GM23248 (cell line): ENCODE results near the gene CACHD1. TPM values are rescaled to one million over a fixed set of nuclear protein-coding genes. Genes with fewer than 3 reads are reported as not detected.
"Not testable (repeated sequence)": the region's sequence is repeated elsewhere in the genome, so short reads cannot be mapped to it uniquely, and the experiment has no call there.

Source experiments
- DNase-seq: peaks from one replicate; pipeline ENCODE4 v3.0.0-alpha.2; 2015
- H2AFZ ChIP-seq: fragments of 200-600 bp; sonication (generic); 2 replicates; pipeline ENCODE4 v1.6.1; 2016; ENCODE audit warnings: antibody characterized with exemption
- H3F3A ChIP-seq: fragments of 200-600 bp; sonication (generic); 2 replicates; pipeline ENCODE4 v1.6.1; 2016; ENCODE audit warnings: mild to moderate bottlenecking, antibody characterized with exemption, mixed run types; ENCODE audit not compliant: insufficient read depth
- H3K27ac ChIP-seq: fragments of 200-600 bp; sonication (generic); 2 replicates; pipeline ENCODE4 v1.5.1; 2016; ENCODE audit warnings: mild to moderate bottlenecking
- H3K27me3 ChIP-seq: fragments of 200-600 bp; sonication (generic); replicated peaks from 2 replicates; pipeline ENCODE4 v1.6.1; 2016; ENCODE audit warnings: mild to moderate bottlenecking; ENCODE audit not compliant: insufficient read depth
- H3K36me3 ChIP-seq: fragments of 200-600 bp; sonication (generic); 2 replicates; pipeline ENCODE4 v1.6.1; 2016; ENCODE audit warnings: low read depth, mild to moderate bottlenecking
- H3K4me1 ChIP-seq: fragments of 200-600 bp; sonication (generic); 2 replicates; pipeline ENCODE4 v1.6.1; 2016; ENCODE audit warnings: mild to moderate bottlenecking; ENCODE audit not compliant: insufficient read depth
- H3K4me2 ChIP-seq: fragments of 200-600 bp; sonication (generic); one replicate; pipeline ENCODE4 v1.6.1; 2016; ENCODE audit warnings: mild to moderate bottlenecking; ENCODE audit not compliant: unreplicated experiment
- H3K4me3 ChIP-seq: fragments of 200-600 bp; sonication (generic); 2 replicates; pipeline ENCODE4 v1.5.1; 2016; ENCODE audit warnings: mild to moderate bottlenecking
- H3K79me2 ChIP-seq: fragments of 200-600 bp; sonication (generic); 2 replicates; pipeline ENCODE4 v1.6.1; 2016; ENCODE audit warnings: mild to moderate bottlenecking; ENCODE audit not compliant: insufficient read depth
- H3K9ac ChIP-seq: fragments of 200-600 bp; sonication (generic); 2 replicates; pipeline ENCODE4 v1.6.1; 2016; ENCODE audit warnings: mild to moderate bottlenecking
- H3K9me2 ChIP-seq: fragments of 200-600 bp; sonication (generic); 2 replicates; pipeline ENCODE4 v1.6.1; 2016; ENCODE audit warnings: mixed run types, mild to moderate bottlenecking, moderate library complexity; ENCODE audit not compliant: insufficient read depth
- H3K9me3 ChIP-seq: fragments of 200-600 bp; sonication (generic); one replicate; pipeline ENCODE4 v1.6.1; 2017; ENCODE audit warnings: low read depth
- H4K20me1 ChIP-seq: fragments of 200-600 bp; sonication (generic); 2 replicates; pipeline ENCODE4 v1.6.0; 2016; ENCODE audit not compliant: insufficient read depth
- EZH2 ChIP-seq: fragments of 200-600 bp; sonication (generic); IDR thresholded peaks from 2 replicates; pipeline ENCODE4 v1.6.1; 2018; ENCODE audit warnings: antibody characterized with exemption, mild to moderate bottlenecking; ENCODE audit not compliant: insufficient read depth, poor library complexity, severe bottlenecking
- EZH2phosphoT487 ChIP-seq: fragments of 200-600 bp; sonication (generic); IDR thresholded peaks from 2 replicates; pipeline ENCODE4 v1.6.1; 2018; ENCODE audit warnings: antibody characterized with exemption, moderate library complexity, mild to moderate bottlenecking, low read depth; ENCODE audit not compliant: insufficient read depth
- WGBS, 2 experiments: methylation state at CpG; one replicate each; pipeline ENCODE4 v1.1.6; 2015 to 2017; ENCODE audit warnings: low lambda C conversion rate in 2 of 2, low coverage in 1 of 2; ENCODE audit errors: missing lambda C conversion rate in 2 of 2; 5-methylcytosine and 5-hydroxymethylcytosine counted together
- in situ Hi-C: fragments of 300-500 bp; cut with MboI; formaldehyde crosslinking; loops from 2 replicates; pipeline ENCODE4 v1.15.0; 2020
- polyA plus RNA-seq: library from polyadenylated mRNA; unstranded; fragments of >200 nt; fragmentation: Nextera tagmentation; extraction: Ambion mirVana; gene quantifications from 2 replicates; pipeline ENCODE4 v1.2.1, GENCODE V29; 2016
- total RNA-seq: library from RNA; depleted of rRNA; stranded (reverse); fragments of >200 nt; shearing (Covaris generic); gene quantifications from 2 replicates; pipeline ENCODE4 v1.2.3, GENCODE V29; 2014

Gene CACHD1
- total and polyA plus RNA-seq, 2 experiments from 2014 or later = 1.9 to 9.3 TPM

GRCh38 chr1:64608651-64609048 is 138.7 kb downstream of the CACHD1 start:
- Histone ChIP-seq H3F3A (no peaks in the 10 kb centered on the region), H3K4me3 (no peak overlapping the region), H4K20me1 (no peaks in the 10 kb centered on the region), H3K27ac (no peak overlapping the region), H3K9ac (no peak overlapping the region), H3K79me2 (no peaks in the 10 kb centered on the region), H3K36me3 (no peaks in the 10 kb centered on the region), H3K4me1 (0 out of 2 replicates have a peak, but pooled peaks cover 6% of the 10 kb centered on the region), H2AFZ (no peak overlapping the region), H3K9me2 (no peaks in the 10 kb centered on the region), H3K27me3 (no peaks in the 10 kb centered on the region), H3K9me3 (no peaks in the 10 kb centered on the region), H3K4me2 (no peak overlapping the region)
- DNase-seq = no peak
- TF ChIP-seq EZH2 (no peak), EZH2phosphoT487 (no peak)
- in situ Hi-C loops = no loop called here
- WGBS, 2 experiments = 92% methylated on average over 6 of the region's 6 CpGs

- H3K4me3 ChIP-seq, H3K27ac ChIP-seq, H3K9me2 ChIP-seq, H3K9me3 ChIP-seq, H4K20me1 ChIP-seq, DNase-seq, H3K27me3 ChIP-seq, H3K4me1 ChIP-seq, H3K36me3 ChIP-seq, H3K79me2 ChIP-seq, in situ Hi-C loops, H3K9ac ChIP-seq, H3F3A ChIP-seq, H3K4me2 ChIP-seq, H2AFZ ChIP-seq: not testable (repeated sequence)
- WGBS, 2 experiments = 71 to 77% methylated on average over 3 of the region's 3 CpGs
Measured at GRCh38 chr1:64610950-64611349, 141.0 kb downstream of the CACHD1 start.

GRCh38 chr1:64616039-64616438 is 146.1 kb downstream of the CACHD1 start:
- 75 to 77% methylated on average over 2 of the region's 2 CpGs for WGBS, 2 experiments
- H3K4me2 ChIP-seq = no peak overlapping the region
- TF ChIP-seq EZH2phosphoT487 = no peak
- no peak for TF ChIP-seq EZH2
- H3F3A ChIP-seq = no peaks in the 10 kb centered on the region
- peaks cover 6% of the 10 kb centered on the region; the same call in 1 of the 2 replicates for H3K9me2 ChIP-seq
- no peak overlapping the region for H3K4me3 ChIP-seq
- DNase-seq = no peak
- H3K27ac ChIP-seq = no peak overlapping the region
- in situ Hi-C loops = no loop called here
- no peaks in the 10 kb centered on the region for H3K79me2 ChIP-seq
- H4K20me1 ChIP-seq = no peaks in the 10 kb centered on the region
- H3K9me3 ChIP-seq = no peaks in the 10 kb centered on the region
- 0 out of 2 replicates have a peak, but pooled peaks cover 7% of the 10 kb centered on the region for H3K4me1 ChIP-seq
- H3K27me3 ChIP-seq = no peaks in the 10 kb centered on the region
- no peak overlapping the region for H2AFZ ChIP-seq
- H3K36me3 ChIP-seq = no peaks in the 10 kb centered on the region
- H3K9ac ChIP-seq = no peak overlapping the region

- DNase-seq = peak; percentile 34
Measured at GRCh38 chr1:64623750-64624191, 153.8 kb downstream of the CACHD1 start.

GRCh38 chr1:64624218-64624713 is 154.3 kb downstream of the CACHD1 start:
- no peaks in the 10 kb centered on the region for H4K20me1 ChIP-seq
- no peak overlapping the region for H3K27ac ChIP-seq
- H2AFZ ChIP-seq = no peak overlapping the region
- H3K27me3 ChIP-seq = no peaks in the 10 kb centered on the region
- no peak overlapping the region for H3K9ac ChIP-seq
- H3K4me3 ChIP-seq = no peak overlapping the region
- H3K79me2 ChIP-seq = no peaks in the 10 kb centered on the region
- peak; percentile 57 for DNase-seq
- no peaks in the 10 kb centered on the region for H3K9me3 ChIP-seq
- in situ Hi-C loops = no loop called here
- H3K4me1 ChIP-seq = peaks cover 12% of the 10 kb centered on the region
- 24 to 30% methylated on average over 1 of the region's 1 CpG for whole genome bisulfite sequencing, 2 experiments
- H3K9me2 ChIP-seq = no peaks in the 10 kb centered on the region
- TF ChIP-seq EZH2phosphoT487 (no peak), EZH2 (no peak)
- H3F3A ChIP-seq = 0 out of 2 replicates have a peak, but pooled peaks cover 6% of the 10 kb centered on the region
- H3K4me2 ChIP-seq = no peak overlapping the region
- H3K36me3 ChIP-seq = no peaks in the 10 kb centered on the region

More at GRCh38 chr1:64623750-64624191, 153.8 kb downstream of the CACHD1 start:
- Histone ChIP-seq H3K4me2 (no peak overlapping the region), H4K20me1 (no peaks in the 10 kb centered on the region), H3K9me3 (no peaks in the 10 kb centered on the region), H3F3A (0 out of 2 replicates have a peak, but pooled peaks cover 6% of the 10 kb centered on the region), H3K4me3 (no peak overlapping the region), H3K27me3 (no peaks in the 10 kb centered on the region), H3K79me2 (no peaks in the 10 kb centered on the region), H3K4me1 (peaks cover 12% of the 10 kb centered on the region), H3K36me3 (no peaks in the 10 kb centered on the region), H3K9ac (no peak overlapping the region), H3K27ac (no peak overlapping the region), H3K9me2 (no peaks in the 10 kb centered on the region), H2AFZ (no peak overlapping the region)
- WGBS, 2 experiments = 28 to 30% methylated on average over 4 of the region's 4 CpGs
- in situ Hi-C loops = no loop called here
- no peak for TF ChIP-seq EZH2
- TF ChIP-seq EZH2phosphoT487 = no peak
